T1000 (cell line): Measurements from ENCODE around the gene SERTAD4.
"Not testable (repeated sequence)": the region's sequence is repeated elsewhere in the genome, so short reads cannot be mapped to it uniquely, and the experiment has no call there.

Experiments
- DNase-seq: peaks from one replicate; lab custom pipeline; 2025; ENCODE audit warnings: mixed read lengths; lab: John Stamatoyannopoulos, UW

Gene SERTAD4

GRCh38 chr1:210260096-210260495 is 27.5 kb downstream of the SERTAD4 start:
- no peak for DNase-seq

- DNase-seq = peak; percentile 13
These were observed 29.7 kb downstream of the SERTAD4 start for GRCh38 chr1:210262167-210262896.

- no peak for DNase-seq
These were observed 30.3 kb downstream of the SERTAD4 start for GRCh38 chr1:210262897-210263272.

GRCh38 chr1:210263963-210264362 is 31.4 kb downstream of the SERTAD4 start:
- DNase-seq = no peak

GRCh38 chr1:210264496-210265380 is 32.1 kb downstream of the SERTAD4 start:
- no peak for DNase-seq

- DNase-seq = not testable (repeated sequence)
These were observed 32.9 kb downstream of the SERTAD4 start for GRCh38 chr1:210265392-210265955.

GRCh38 chr1:210269981-210270380 is 37.4 kb downstream of the SERTAD4 start:
- no peak for DNase-seq

- DNase-seq = no peak
These were observed 40.1 kb downstream of the SERTAD4 start for GRCh38 chr1:210272666-210273065.

GRCh38 chr1:210280221-210280620 is 47.6 kb downstream of the SERTAD4 start:
- no peak for DNase-seq

- no peak for DNase-seq
These were observed 55.5 kb downstream of the SERTAD4 start for GRCh38 chr1:210288116-210288515.

GRCh38 chr1:210289248-210289647 is 56.7 kb downstream of the SERTAD4 start:
- no peak for DNase-seq

- DNase-seq = no peak
These were observed 58.6 kb downstream of the SERTAD4 start for GRCh38 chr1:210291081-210291764.

- no peak for DNase-seq
These were observed 59.2 kb downstream of the SERTAD4 start for GRCh38 chr1:210291786-210292230.

GRCh38 chr1:210292231-210292871 is 59.8 kb downstream of the SERTAD4 start:
- no peak for DNase-seq

GRCh38 chr1:210293171-210293607 is 60.6 kb downstream of the SERTAD4 start:
- DNase-seq = no peak

- DNase-seq = no peak
These were observed 62.6 kb downstream of the SERTAD4 start for GRCh38 chr1:210294999-210295745.
